GM21381 (cell line): ENCODE measurements around the gene SDR42E2.
"Not testable (repeated sequence)": the region's sequence is repeated elsewhere in the genome, so short reads cannot be mapped to it uniquely, and the experiment has no call there.

Experiments used
- ATAC-seq: cut with Tn5 transposase; IDR thresholded peaks from one replicate; pipeline ENCODE4 v1.9.1; 2021; ENCODE audit warnings: mild to moderate bottlenecking, moderate library complexity; ENCODE audit not compliant: unreplicated experiment

Gene SDR42E2

GRCh38 chr16:22161999-22162655 is at the start of gene SDR42E2:
Gene SDR42E2 (plus strand): TSS chr16:22162506. CDS start chr16:22165583, 3,077 bp downstream.
- no peak for ATAC-seq

GRCh38 chr16:22116095-22116700 is 46.1 kb upstream of the SDR42E2 start:
- ATAC-seq, result no peak

GRCh38 chr16:22117609-22118008 is 44.7 kb upstream of the SDR42E2 start:
- no peak for ATAC-seq

GRCh38 chr16:22120440-22120839 is 41.9 kb upstream of the SDR42E2 start:
- ATAC-seq, result no peak

GRCh38 chr16:22122239-22122638 is 40.1 kb upstream of the SDR42E2 start:
- ATAC-seq, result no peak

GRCh38 chr16:22123146-22123545 is 39.2 kb upstream of the SDR42E2 start:
- ATAC-seq, result no peak

- ATAC-seq, result no peak
These were observed 38.4 kb upstream of the SDR42E2 start for GRCh38 chr16:22123759-22124490.

GRCh38 chr16:22124583-22125284 is 37.6 kb upstream of the SDR42E2 start:
- no peak for ATAC-seq

GRCh38 chr16:22126037-22126558 is 36.2 kb upstream of the SDR42E2 start:
- no peak for ATAC-seq

GRCh38 chr16:22128537-22128936 is 33.8 kb upstream of the SDR42E2 start:
- ATAC-seq, result not testable (repeated sequence)

GRCh38 chr16:22130528-22130927 is 31.8 kb upstream of the SDR42E2 start:
- ATAC-seq, result no peak

GRCh38 chr16:22132801-22133200 is 29.5 kb upstream of the SDR42E2 start:
- ATAC-seq, result no peak

- no peak for ATAC-seq
These were observed 23.8 kb upstream of the SDR42E2 start for GRCh38 chr16:22138482-22138881.

GRCh38 chr16:22139008-22139407 is 23.3 kb upstream of the SDR42E2 start:
- ATAC-seq, result no peak

- ATAC-seq, result no peak
These were observed 22.6 kb upstream of the SDR42E2 start for GRCh38 chr16:22139732-22140131.

- no peak for ATAC-seq
These were observed 20.5 kb upstream of the SDR42E2 start for GRCh38 chr16:22141767-22142166.

GRCh38 chr16:22144520-22144919 is 17.8 kb upstream of the SDR42E2 start:
- ATAC-seq, result no peak

- no peak for ATAC-seq
These were observed 14.5 kb upstream of the SDR42E2 start for GRCh38 chr16:22147853-22148252.

GRCh38 chr16:22151246-22151998 is 10.9 kb upstream of the SDR42E2 start:
- ATAC-seq, result no peak

GRCh38 chr16:22152316-22152715 is 10.0 kb upstream of the SDR42E2 start:
- no peak for ATAC-seq
